DOHH2 (cell line): ENCODE data around the gene PGGHG.
"Not testable (repeated sequence)": the region's sequence is repeated elsewhere in the genome, so short reads cannot be mapped to it uniquely, and the experiment has no call there.

Experiments
- H3F3A ChIP-seq: fragments of 200-600 bp; sonication (generic), shearing (Covaris generic); 2 replicates; pipeline ENCODE4 v1.6.0; 2016; ENCODE audit warnings: antibody characterized with exemption, mild to moderate bottlenecking; ENCODE audit not compliant: control insufficient read depth, insufficient read depth
- H3K27ac ChIP-seq: fragments of 200-600 bp; sonication (generic); 2 replicates; pipeline ENCODE4 v1.5.1; 2014; ENCODE audit warnings: low read depth, mild to moderate bottlenecking, low read length, moderate library complexity
- H3K27me3 ChIP-seq: fragments of 200-600 bp; sonication (generic); 2 replicates; pipeline ENCODE4 v1.6.1; 2014; ENCODE audit warnings: mild to moderate bottlenecking, low read length, mixed read lengths; ENCODE audit not compliant: control insufficient read depth
- H3K36me3 ChIP-seq: fragments of 200-600 bp; sonication (generic); 2 replicates; pipeline ENCODE4 v1.6.1; 2014; ENCODE audit warnings: mild to moderate bottlenecking, low read length, moderate library complexity, mixed read lengths; ENCODE audit not compliant: control insufficient read depth
- H3K4me1 ChIP-seq: fragments of 200-600 bp; sonication (generic); 2 replicates; pipeline ENCODE4 v1.6.1; 2014; ENCODE audit warnings: mild to moderate bottlenecking, low read length, mixed read lengths; ENCODE audit not compliant: control insufficient read depth
- H3K4me2 ChIP-seq: fragments of 200-600 bp; sonication (generic); 2 replicates; pipeline ENCODE4 v1.6.0; 2014; ENCODE audit warnings: mild to moderate bottlenecking, low read length, moderate library complexity
- H3K4me3 ChIP-seq: fragments of 200-600 bp; sonication (generic); 2 replicates; pipeline ENCODE4 v1.5.1; 2014; ENCODE audit warnings: mild to moderate bottlenecking, low read length, mixed read lengths
- H3K79me2 ChIP-seq: fragments of 200-600 bp; sonication (generic); 2 replicates; pipeline ENCODE4 v1.6.1; 2014; ENCODE audit warnings: mild to moderate bottlenecking, low read length, mixed read lengths; ENCODE audit not compliant: control insufficient read depth
- H3K9me2 ChIP-seq: fragments of 200-600 bp; sonication (generic); replicated peaks from 2 replicates; pipeline ENCODE4 v1.6.1; 2014; ENCODE audit warnings: mild to moderate bottlenecking, low read length, mixed read lengths; ENCODE audit not compliant: control insufficient read depth
- H3K9me3 ChIP-seq: fragments of 200-600 bp; sonication (generic); 2 replicates; pipeline ENCODE4 v1.6.1; 2014; ENCODE audit warnings: antibody characterized with exemption, low read length, mixed read lengths; ENCODE audit not compliant: control insufficient read depth, insufficient read depth
- H4K20me1 ChIP-seq: fragments of 200-600 bp; sonication (generic); 2 replicates; pipeline ENCODE4 v1.6.0; 2014; ENCODE audit warnings: low read depth, mild to moderate bottlenecking, antibody characterized with exemption, low read length, moderate library complexity; ENCODE audit not compliant: control insufficient read depth, insufficient read depth
- EZH2phosphoT487 ChIP-seq: fragments of 200-600 bp; sonication (generic); IDR thresholded peaks from 2 replicates; pipeline ENCODE4 v1.6.1; 2017; ENCODE audit warnings: borderline replicate concordance, mild to moderate bottlenecking, antibody characterized with exemption, low read length, moderate library complexity, mixed read lengths
- TF ChIP-seq, protein P1 (sequence below): fragments of 200-600 bp; sonication (generic); IDR thresholded peaks from one replicate; pipeline ENCODE4 v1.5.1; 2014; ENCODE audit warnings: antibody characterized with exemption, mild to moderate bottlenecking, low read depth, low read length; ENCODE audit not compliant: poor library complexity, severe bottlenecking

The PGGHG gene

GRCh38 chr11:331358-332060 is 42.6 kb downstream of the PGGHG start:
- Histone ChIP-seq H3K36me3 (no peaks in the 10 kb centered on the region), H3K4me2 (no peak overlapping the region)

DNA sequence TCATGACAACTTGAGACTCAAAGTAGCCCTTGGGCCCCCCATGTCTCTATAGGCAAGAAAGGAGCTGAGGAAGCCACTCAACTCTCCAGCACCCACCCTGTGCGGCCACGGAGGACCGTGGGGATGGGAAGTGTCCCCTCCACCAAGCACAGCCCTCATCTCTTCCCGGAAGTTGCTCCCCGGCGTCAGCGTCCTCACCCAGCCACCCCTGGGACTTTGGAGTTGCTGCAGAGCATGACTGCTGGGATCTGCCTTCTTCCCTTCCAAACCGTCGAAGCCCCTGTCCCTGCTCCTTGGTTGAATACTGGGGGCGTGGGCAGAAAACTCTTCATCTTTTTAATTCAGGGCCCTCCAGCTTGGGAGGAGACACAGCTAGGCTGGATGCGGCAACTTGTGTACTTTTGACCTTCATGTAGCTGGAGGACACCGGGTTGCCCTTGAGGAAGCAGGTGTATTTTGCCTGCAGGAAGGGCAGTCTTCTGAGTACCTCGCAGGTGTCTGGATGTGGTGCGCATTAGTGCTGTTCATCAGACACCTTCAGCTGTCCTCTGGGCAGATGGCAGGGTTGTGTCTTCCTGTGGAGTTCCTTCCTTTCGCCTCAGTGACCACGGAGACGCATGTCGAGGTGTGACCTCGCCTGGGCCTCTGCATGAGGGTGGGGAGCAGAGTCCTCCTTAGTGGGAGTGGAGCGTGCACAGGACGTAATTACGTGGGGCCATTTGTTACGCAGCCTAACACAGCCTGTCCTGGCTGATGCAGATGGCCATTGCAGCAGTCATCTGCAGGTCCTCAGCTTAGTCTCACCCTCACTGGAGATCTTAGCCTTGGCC is 43.9 kb downstream of the PGGHG start:
- Histone ChIP-seq H4K20me1 (no peaks in the 10 kb centered on the region), H3K36me3 (no peaks in the 10 kb centered on the region), H3F3A (peaks cover 14% of the 10 kb centered on the region), H3K4me3 (no peak overlapping the region), H3K79me2 (no peaks in the 10 kb centered on the region), H3K27me3 (no peaks in the 10 kb centered on the region), H3K9me3 (peaks cover 6% of the 10 kb centered on the region; the same call in 1 of the 2 replicates), H3K4me1 (peaks cover 43% of the 10 kb centered on the region), H3K9me2 (no peaks in the 10 kb centered on the region), H3K4me2 (no peak overlapping the region), H3K27ac (no peak overlapping the region)
- TF ChIP-seq, protein P1, sequence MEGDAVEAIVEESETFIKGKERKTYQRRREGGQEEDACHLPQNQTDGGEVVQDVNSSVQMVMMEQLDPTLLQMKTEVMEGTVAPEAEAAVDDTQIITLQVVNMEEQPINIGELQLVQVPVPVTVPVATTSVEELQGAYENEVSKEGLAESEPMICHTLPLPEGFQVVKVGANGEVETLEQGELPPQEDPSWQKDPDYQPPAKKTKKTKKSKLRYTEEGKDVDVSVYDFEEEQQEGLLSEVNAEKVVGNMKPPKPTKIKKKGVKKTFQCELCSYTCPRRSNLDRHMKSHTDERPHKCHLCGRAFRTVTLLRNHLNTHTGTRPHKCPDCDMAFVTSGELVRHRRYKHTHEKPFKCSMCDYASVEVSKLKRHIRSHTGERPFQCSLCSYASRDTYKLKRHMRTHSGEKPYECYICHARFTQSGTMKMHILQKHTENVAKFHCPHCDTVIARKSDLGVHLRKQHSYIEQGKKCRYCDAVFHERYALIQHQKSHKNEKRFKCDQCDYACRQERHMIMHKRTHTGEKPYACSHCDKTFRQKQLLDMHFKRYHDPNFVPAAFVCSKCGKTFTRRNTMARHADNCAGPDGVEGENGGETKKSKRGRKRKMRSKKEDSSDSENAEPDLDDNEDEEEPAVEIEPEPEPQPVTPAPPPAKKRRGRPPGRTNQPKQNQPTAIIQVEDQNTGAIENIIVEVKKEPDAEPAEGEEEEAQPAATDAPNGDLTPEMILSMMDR: no peak
- TF ChIP-seq EZH2phosphoT487: no peak

More at GRCh38 chr11:331358-332060, 42.6 kb downstream of the PGGHG start:
- no peaks in the 10 kb centered on the region for H4K20me1 ChIP-seq
- H3K27me3 ChIP-seq: no peaks in the 10 kb centered on the region
- H3K79me2 ChIP-seq: no peaks in the 10 kb centered on the region
- no peaks in the 10 kb centered on the region for H3K9me2 ChIP-seq
- no peak for TF ChIP-seq EZH2phosphoT487
- TF ChIP-seq, protein P1: no peak
- peaks cover 26% of the 10 kb centered on the region for H3F3A ChIP-seq
- H3K9me3 ChIP-seq: peaks cover 6% of the 10 kb centered on the region; the same call in 1 of the 2 replicates
- H3K4me3 ChIP-seq: no peak overlapping the region
- H3K27ac ChIP-seq: no peak overlapping the region
- H3K4me1 ChIP-seq: peaks cover 51% of the 10 kb centered on the region

DNA sequence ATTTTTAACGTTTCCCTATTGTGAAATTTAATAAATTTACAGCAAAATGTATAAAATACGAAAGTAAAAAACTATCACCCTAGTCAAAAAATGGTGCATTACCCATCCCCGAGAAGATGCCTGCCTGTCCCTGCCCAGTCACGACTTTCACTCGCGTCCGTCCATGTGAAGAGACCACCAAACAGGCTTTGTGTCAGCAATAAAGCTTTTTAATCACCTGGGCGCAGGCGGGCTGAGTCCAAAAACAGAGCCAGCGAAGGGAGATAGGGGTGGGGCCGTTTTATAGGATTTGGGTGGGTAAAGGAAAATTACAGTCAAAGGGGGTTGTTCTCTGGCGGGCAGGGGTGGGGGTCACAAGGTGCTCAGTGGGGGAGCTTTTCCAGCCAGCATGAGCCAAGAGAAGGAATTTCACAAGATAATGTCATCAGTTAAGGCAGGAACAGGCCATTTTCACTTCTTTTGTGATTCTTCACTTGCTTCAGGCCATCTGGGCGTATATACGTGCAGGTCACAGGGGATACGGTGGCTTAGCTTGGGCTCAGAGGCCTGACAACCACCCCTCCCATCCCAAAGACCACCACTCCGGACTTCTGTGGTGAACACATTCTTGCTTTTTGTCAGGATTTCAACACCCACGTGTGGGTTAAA is 44.8 kb downstream of the PGGHG start:
- not testable (repeated sequence) for H3K79me2 ChIP-seq, H3K27me3 ChIP-seq, H3K27ac ChIP-seq, H3K4me3 ChIP-seq, H3F3A ChIP-seq, H4K20me1 ChIP-seq, H3K9me2 ChIP-seq, H3K4me2 ChIP-seq, H3K36me3 ChIP-seq, H3K9me3 ChIP-seq
- peaks cover 36% of the 10 kb centered on the region for H3K4me1 ChIP-seq
